K562 (cell line): ENCODE data around the gene CHCHD6. TPM values are rescaled to one million over a fixed set of nuclear protein-coding genes. Genes with fewer than 3 reads are reported as not detected.

Source experiments
- ATAC-seq: fragments of 200-7000 bp; cut with Tn5 transposase; 3 replicates; pipeline ENCODE4 v1.9.1; 2020; ENCODE audit warnings: moderate library complexity
- BruUV-seq: library from RNA; stranded (reverse); fragments of 400-500 nt; replicated peaks from 2 replicates; lab custom pipeline; 2021; lab: Mats Ljungman, UMichigan
- CTCF ChIA-PET: fragments of 300-600 bp; formaldehyde crosslinking; extraction: SDS; loops from one replicate; lab custom pipeline; 2021; ENCODE audit warnings: low intra/inter-chr PET ratio; lab: Yijun Ruan, JAX
- POLR2A ChIA-PET: fragments of 300-600, 350-650 bp; sonication (Branson Sonifier 250); formaldehyde crosslinking; extraction: SDS; loops from one replicate; lab custom pipeline; 2021; ENCODE audit warnings: antibody characterized with exemption, inconsistent platforms; lab: Yijun Ruan, JAX
- DNase-seq, 4 experiments: peaks; one replicate each; pipeline versions ENCODE4 v3.0.0 to v3.0.0-alpha.2; 2011 to 2018; ENCODE audit warnings: low spot score in 3 of 4, mixed read lengths in 3 of 4; ENCODE audit errors: extremely low read depth in 1 of 4
- FAIRE-seq: peaks from 2 replicates; lab custom pipeline; 2011; peaks lifted over from hg19 to GRCh38; lab: Jason Lieb, UNC
- H2AFZ ChIP-seq: 2 replicates; pipeline ENCODE4 v1.6.0; 2011; ENCODE audit warnings: low read depth, low read length, control low read depth, inconsistent platforms
- H3K27ac ChIP-seq: fragments of 200-600 bp; 3 replicates; pipeline ENCODE4 v1.8.0; 2011; ENCODE audit warnings: low read depth, mild to moderate bottlenecking, control low read depth, inconsistent platforms, low read length, moderate library complexity, mixed read lengths; ENCODE audit errors: extremely low read depth
- H3K27me3 ChIP-seq, 2 experiments: fragments of 300-600 bp in 1 of 2; 2 replicates in 1 of 2; 3 replicates in 1 of 2; pipeline versions ENCODE4 v1.6.0 to v1.8.0; 2011; ENCODE audit warnings: inconsistent platforms in 2 of 2, low read length in 2 of 2, mild to moderate bottlenecking in 1 of 2, mixed read lengths in 1 of 2, moderate library complexity in 1 of 2; ENCODE audit not compliant: control insufficient read depth in 2 of 2, insufficient read depth in 2 of 2
- H3K36me3 ChIP-seq: fragments of 300-600 bp; 3 replicates; pipeline ENCODE4 v1.8.0; 2011; ENCODE audit warnings: mild to moderate bottlenecking, low read length, inconsistent platforms; ENCODE audit not compliant: control insufficient read depth, insufficient read depth
- H3K4me1 ChIP-seq, 2 experiments: fragments of 200-600 bp in 1 of 2; replicated peaks in 1 of 2; 2 replicates in 1 of 2; 3 replicates in 1 of 2; pipeline versions ENCODE4 v1.5.1 to v1.8.0; 2011; ENCODE audit warnings: inconsistent platforms in 2 of 2, low read length in 2 of 2, mild to moderate bottlenecking in 1 of 2, mixed read lengths in 1 of 2, moderate library complexity in 1 of 2; ENCODE audit not compliant: control insufficient read depth in 2 of 2, insufficient read depth in 2 of 2
- H3K4me2 ChIP-seq: 2 replicates; pipeline ENCODE4 v1.6.1; 2011; ENCODE audit warnings: low read length, control low read depth, inconsistent platforms, mixed read lengths; ENCODE audit not compliant: insufficient read depth
- H3K4me3 ChIP-seq: fragments of 200-600 bp; sonication (generic), shearing (Covaris generic); 2 replicates; pipeline ENCODE4 v1.5.1; 2016; ENCODE audit warnings: control low read depth, inconsistent platforms
- H3K79me2 ChIP-seq: fragments of 200-600 bp; 3 replicates; pipeline ENCODE4 v1.8.0; 2011; ENCODE audit warnings: low read length, inconsistent platforms; ENCODE audit not compliant: control insufficient read depth, insufficient read depth
- H3K9ac ChIP-seq, 2 experiments: 2 replicates each; pipeline versions ENCODE4 v1.6.0 to v1.6.1; 2011; ENCODE audit warnings: low read depth in 2 of 2, low read length in 2 of 2, control low read depth in 1 of 2, inconsistent platforms in 1 of 2, mild to moderate bottlenecking in 1 of 2, mixed read lengths in 1 of 2; ENCODE audit not compliant: insufficient read depth in 1 of 2
- H3K9me1 ChIP-seq: one replicate; pipeline ENCODE4 v1.6.0; 2011; ENCODE audit warnings: inconsistent platforms, mild to moderate bottlenecking, low read length, moderate library complexity; ENCODE audit not compliant: control insufficient read depth, insufficient read depth
- H3K9me3 ChIP-seq: replicated peaks from 2 replicates; pipeline ENCODE4 v1.5.1; 2011; ENCODE audit warnings: low read depth, low read length, inconsistent platforms; ENCODE audit not compliant: control insufficient read depth, insufficient read depth
- H4K20me1 ChIP-seq: replicated peaks from 2 replicates; pipeline ENCODE4 v1.6.1; 2011; ENCODE audit warnings: low read length, inconsistent platforms, mixed read lengths; ENCODE audit not compliant: control insufficient read depth, insufficient read depth
- CHD2 ChIP-seq: IDR thresholded peaks from 2 replicates; pipeline ENCODE4 v1.6.1; 2011; ENCODE audit warnings: low read depth, low read length
- CTCFL ChIP-seq: IDR thresholded peaks from 2 replicates; pipeline ENCODE4 v1.6.1; 2011; ENCODE audit warnings: borderline replicate concordance, low read depth, mild to moderate bottlenecking, moderate library complexity, low read length; ENCODE audit not compliant: insufficient read depth, poor library complexity, severe bottlenecking
- FOXJ3 ChIP-seq: sonication (generic); formaldehyde crosslinking; IDR thresholded peaks from 2 replicates; pipeline ENCODE4 v1.4.0; 2020; ENCODE audit warnings: mild to moderate bottlenecking, missing genetic modification reagents
- HNRNPL ChIP-seq: fragments of 200-400 bp; formaldehyde crosslinking; IDR thresholded peaks from 2 replicates; pipeline ENCODE4 v1.6.1; 2017; ENCODE audit warnings: low read depth, mild to moderate bottlenecking, low read length
- RUNX1 ChIP-seq: sonication (generic); IDR thresholded peaks from 2 replicates; pipeline ENCODE4 v1.6.1; 2016; ENCODE audit warnings: antibody characterized with exemption, low read depth
- SIN3A ChIP-seq, 2 experiments: fragments of 150-350 bp in 1 of 2; IDR thresholded peaks; 2 replicates each; pipeline ENCODE4 v1.6.1; 2011 to 2016; ENCODE audit warnings: borderline replicate concordance in 2 of 2, low read depth in 2 of 2, low read length in 2 of 2, mild to moderate bottlenecking in 2 of 2, moderate library complexity in 2 of 2; ENCODE audit not compliant: control insufficient read depth in 1 of 2
- WGBS: fragments of 100-300 bp; shearing (Covaris generic); methylation state at CpG from one replicate; pipeline ENCODE4 v1.1.6; 2016; ENCODE audit warnings: low coverage, mixed read lengths; ENCODE audit not compliant: insufficient coverage; ENCODE audit errors: missing lambda C conversion rate; 5-methylcytosine and 5-hydroxymethylcytosine counted together
- in situ Hi-C: fragments of 300-500 bp; cut with MboI; formaldehyde crosslinking; loops from 4 replicates; pipeline ENCODE4 v1.15.0; 2018; ENCODE audit warnings: inconsistent platforms, mixed read lengths
- intact Hi-C: fragments of 100-400 bp; cut with micrococcal nuclease; formaldehyde crosslinking; loops from 2 replicates; pipeline ENCODE4 v1.14.2; 2022
- polyA plus RNA-seq, 8 experiments: library from polyadenylated mRNA; depleted of rRNA in 4 of 8; stranded (reverse) in 5 of 8; unstranded in 3 of 8; fragments of >200 nt; fragmentation: Nextera tagmentation in 2 of 8; fragmentation: Illumina TruSeq in 1 of 8; extraction: Ambion mirVana in 2 of 8; extraction: Trizol in 1 of 8; gene quantifications; 2 replicates each; pipeline versions ENCODE4 v1.2.1 to v1.2.3, GENCODE V29; 2011 to 2014; ENCODE audit warnings: inconsistent platforms in 1 of 8, missing spikeins in 1 of 8
- total RNA-seq, 7 experiments: library from RNA; depleted of rRNA in 6 of 7; stranded (reverse); fragments of >200 nt in 6 of 7; fragmentation: Illumina TruSeq in 2 of 7; extraction: Trizol in 2 of 7; gene quantifications; 2 replicates each; pipeline versions ENCODE4 v1.2.1 to v1.2.3, GENCODE V29; 2011 to 2021; ENCODE audit warnings: low replicate concordance in 1 of 7

CHCHD6 gene
- total and polyA plus RNA-seq, 9 of the 15 experiments (the other 6 are each of a cell fraction or from before 2014, with no cell fraction given): 4.6 to 18.6 (median 10.9) TPM

DNA sequence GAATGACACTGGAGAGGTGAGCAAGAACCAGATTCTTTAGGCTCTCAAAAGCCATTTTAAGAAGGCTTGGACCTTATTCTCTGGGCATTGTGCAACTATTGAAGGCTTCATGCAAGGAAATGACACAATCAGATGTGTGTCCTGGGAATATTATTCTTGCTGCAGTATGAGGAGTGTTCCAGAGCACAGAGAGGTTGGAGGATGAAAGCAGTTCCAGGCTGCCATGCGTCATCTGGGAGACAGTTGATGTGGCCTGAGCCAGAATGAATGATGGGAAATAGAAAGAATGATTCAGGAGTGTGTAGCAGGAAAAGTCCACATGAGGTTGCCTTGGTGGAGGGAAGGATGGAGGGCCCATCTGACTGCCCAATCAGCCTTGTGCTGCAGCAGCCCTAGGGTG, 123.1 kb downstream of the CHCHD6 start:
- H3K9me1 ChIP-seq: no peaks in the 10 kb centered on the region
- 83% methylated on average over 1 of the region's 1 CpG for WGBS
- FAIRE-seq: no peak
- no TSS peak for BruUV-seq
- intact Hi-C loops (no loop called here), in situ Hi-C loops (no loop called here)
- H2AFZ ChIP-seq: no peak overlapping the region
- H3K9ac ChIP-seq: no peak overlapping the region
- ChIA-PET CTCF (no interaction called here), POLR2A (interaction anchor here (0.6 kb wide), 2 partner anchors 30 to 64 kb away, joined by 3 read pairs; no protein-coding TSS in a partner anchor)
- no peaks in the 10 kb centered on the region for H3K79me2 ChIP-seq
- H3K27ac ChIP-seq: no peak overlapping the region
- no peaks in the 10 kb centered on the region for H3K9me3 ChIP-seq
- H3K4me3 ChIP-seq: no peak overlapping the region
- H3K4me2 ChIP-seq: no peak overlapping the region
- H4K20me1 ChIP-seq: no peaks in the 10 kb centered on the region; the same call in 1 of the 2 replicates
- no peaks in the 10 kb centered on the region for H3K4me1 ChIP-seq
- no peaks in the 10 kb centered on the region for H3K27me3 ChIP-seq
- H3K36me3 ChIP-seq: no peaks in the 10 kb centered on the region
- ATAC-seq: no peak
- TF ChIP-seq SIN3A (IDR thresholded peaks at IDR 0.05; ENCODE audit: borderline replicate concordance in 2 of 2, control insufficient read depth in 1 of 2, low read depth in 2 of 2, low read length in 2 of 2) (no peak), CTCFL (no peak), FOXJ3 (CRISPR knock-in tag) (no peak), CHD2 (no peak), RUNX1 (no peak), HNRNPL (no peak)
- TF ChIP-seq, all 486 proteins: peak for 0
- no peak for DNase-seq
